Measurements from ENCODE around the gene CRK.
"Not testable (repeated sequence)": the region's sequence is repeated elsewhere in the genome, so short reads cannot be mapped to it uniquely, and the experiment has no call there.

CRK gene

GRCh38 chr17:1420163-1420562 lies 35.9 kb downstream of the CRK start:
- DNase-seq: no peak

- DNase-seq: not testable (repeated sequence)
Observed at GRCh38 chr17:1418476-1418875, 37.6 kb downstream of the CRK start.

DNA sequence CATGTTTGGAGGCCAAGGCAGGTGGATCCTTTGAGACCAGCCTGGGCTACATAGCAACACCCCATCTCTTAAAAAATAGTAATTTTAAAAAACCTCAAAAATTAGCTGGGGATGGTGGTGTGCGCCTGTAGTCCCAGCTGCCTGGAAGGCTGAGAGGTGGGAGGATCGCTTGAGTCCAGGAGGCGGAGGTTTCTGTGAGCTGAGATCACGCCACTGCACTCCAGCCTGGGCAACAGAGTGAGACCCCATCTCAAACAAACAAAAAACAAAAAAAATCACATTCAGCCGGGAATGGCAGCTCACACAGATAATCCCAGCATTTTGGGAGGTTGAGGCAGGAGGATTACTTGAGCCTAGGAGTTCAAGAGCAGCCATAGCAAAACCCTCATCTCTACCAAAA lies 39.6 kb downstream of the CRK start:
- no peak for DNase-seq

DNA sequence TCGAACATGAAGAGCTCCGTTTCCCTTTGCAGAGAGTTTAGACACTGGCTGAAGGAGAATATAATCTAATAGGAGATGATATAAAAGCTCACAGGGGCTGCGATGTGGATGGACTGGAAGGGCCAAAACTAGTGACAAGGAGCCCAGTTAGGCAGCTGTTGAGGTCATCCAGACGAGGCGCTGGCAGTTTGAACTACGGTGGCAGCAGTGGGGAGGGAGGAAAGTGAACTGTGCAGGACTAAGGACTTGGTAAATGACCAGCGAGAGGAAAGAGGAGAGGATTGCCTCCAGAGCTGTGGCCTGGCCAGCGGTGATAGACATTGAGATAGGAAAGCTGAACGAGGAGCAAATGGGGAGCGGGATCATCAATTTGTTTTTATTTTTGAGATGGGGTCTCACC lies 41.4 kb downstream of the CRK start:
- DNase-seq: no peak

DNA sequence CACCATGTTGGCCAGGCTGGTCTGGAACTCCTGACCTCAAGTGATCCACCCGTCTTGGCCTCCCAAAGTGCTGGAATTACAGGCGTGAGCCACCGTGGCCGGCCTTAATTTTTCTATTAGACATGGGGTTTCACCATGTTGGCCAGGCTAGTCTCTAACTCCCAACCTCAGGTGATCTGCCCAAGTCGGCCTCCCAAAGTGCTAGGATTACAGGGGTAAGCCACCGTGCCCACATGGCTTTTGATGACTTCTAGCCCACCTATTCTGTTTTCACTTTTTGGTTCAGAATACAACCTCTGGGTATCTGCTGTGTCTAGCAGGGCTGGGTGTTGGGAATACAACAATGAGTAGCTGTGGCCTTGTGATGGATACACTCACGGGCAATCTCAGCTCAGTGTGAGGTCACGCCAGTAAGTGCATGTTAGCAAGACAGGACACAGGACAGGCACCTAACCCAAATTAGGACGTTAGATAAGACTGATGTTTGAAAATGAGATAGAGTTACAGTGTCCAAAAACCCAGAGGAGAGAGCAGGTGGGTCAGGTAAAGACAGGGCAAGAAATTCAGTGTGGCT lies 41.9 kb downstream of the CRK start:
- DNase-seq: no peak

- DNase-seq: no peak
Observed at GRCh38 chr17:1413281-1413791, 42.7 kb downstream of the CRK start.

- no peak for DNase-seq
Observed at GRCh38 chr17:1412185-1413110, 43.6 kb downstream of the CRK start.

DNA sequence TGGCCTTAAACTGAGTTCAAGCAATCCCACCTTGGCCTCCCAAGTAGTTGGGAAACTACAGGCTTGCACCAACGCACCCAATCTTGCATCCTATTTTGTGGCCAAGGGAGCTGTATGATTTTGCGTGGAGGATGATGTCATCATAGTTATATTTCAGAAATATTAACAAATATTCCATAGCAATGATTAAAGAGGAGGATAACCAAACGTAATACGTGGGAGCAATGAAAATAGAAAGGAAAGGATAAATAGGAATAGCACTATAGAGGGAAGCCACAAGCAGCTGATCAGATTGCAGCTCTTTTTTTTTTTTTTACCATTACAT lies 53.8 kb downstream of the CRK start:
- no peak for DNase-seq

GRCh38 chr17:1399679-1400512 lies 56.1 kb downstream of the CRK start, which contains the start of gene YWHAE:
Gene YWHAE (minus strand): TSS chr17:1400222. CDS start chr17:1400110, 112 bp downstream.
- DNase-seq: peak; percentile 96

- DNase-seq: peak; percentile 36
Observed at GRCh38 chr17:1398931-1399678, 56.9 kb downstream of the CRK start.

GRCh38 chr17:1398028-1398427 lies 58.0 kb downstream of the CRK start:
- no peak for DNase-seq

- not testable (repeated sequence) for DNase-seq
Observed at GRCh38 chr17:1395876-1396665, 60.0 kb downstream of the CRK start.

DNA sequence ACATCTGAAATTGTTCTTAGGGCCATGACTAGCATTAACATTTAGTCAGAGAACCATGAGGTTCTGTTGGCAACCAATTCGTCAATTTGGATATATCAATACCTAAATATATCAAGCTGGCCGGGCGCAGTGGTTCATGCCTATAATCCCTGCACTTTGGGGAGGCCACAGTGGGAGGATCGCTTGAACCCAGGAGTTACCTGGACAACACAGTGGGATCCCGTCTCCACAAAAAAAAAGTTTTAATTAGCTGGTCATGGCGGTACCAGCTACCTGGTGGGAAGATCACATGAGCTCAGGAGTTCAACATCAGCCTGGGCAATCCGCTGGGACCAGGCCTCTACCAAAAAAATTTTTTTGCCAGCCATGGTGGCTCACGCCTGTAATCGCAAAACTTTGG lies 64.5 kb downstream of the CRK start:
- no peak for DNase-seq

DNA sequence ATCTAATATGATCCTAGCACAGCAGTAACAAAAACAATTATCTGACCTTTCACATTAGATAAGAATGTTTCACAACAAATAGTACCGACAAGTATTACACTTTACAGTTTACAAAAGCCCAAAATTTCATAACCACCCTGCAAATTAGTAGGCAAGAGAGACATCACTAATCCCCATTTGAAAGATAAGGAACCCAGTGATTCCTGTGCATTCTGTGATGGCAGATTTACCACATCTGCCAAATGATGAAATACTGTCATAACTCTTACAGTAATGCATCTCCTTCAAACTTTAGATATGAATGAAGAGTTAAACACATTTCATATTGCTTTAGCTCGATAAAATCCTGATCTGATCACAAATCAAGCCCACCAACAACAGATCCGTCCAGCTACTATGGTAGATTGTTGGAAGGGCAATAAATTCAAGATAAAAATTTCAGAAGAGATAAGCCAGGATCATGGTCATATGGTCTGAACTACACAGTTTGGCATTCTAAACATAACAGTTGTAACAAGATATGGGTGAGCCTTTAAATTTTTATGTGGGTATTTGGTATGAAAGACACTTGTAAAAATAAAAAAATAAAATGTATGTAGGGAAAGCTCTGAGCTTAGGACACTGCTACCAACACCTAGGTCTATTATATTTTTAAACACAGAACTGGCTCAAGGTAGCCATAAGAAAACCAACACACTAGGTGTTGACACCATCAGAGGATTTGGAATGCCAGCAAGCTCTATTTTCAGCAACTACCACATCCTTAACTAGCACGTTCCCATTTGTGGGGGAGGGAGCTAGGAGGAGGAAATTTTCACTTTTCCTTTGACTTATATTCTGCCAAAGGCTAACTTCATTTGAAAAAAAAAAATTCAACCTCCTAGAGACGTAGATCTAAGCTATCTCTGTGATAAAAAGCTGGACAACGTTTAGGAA lies 65.3 kb downstream of the CRK start:
- DNase-seq: no peak

- DNase-seq: not testable (repeated sequence)
Observed at GRCh38 chr17:1387490-1388227, 68.4 kb downstream of the CRK start.

DNA sequence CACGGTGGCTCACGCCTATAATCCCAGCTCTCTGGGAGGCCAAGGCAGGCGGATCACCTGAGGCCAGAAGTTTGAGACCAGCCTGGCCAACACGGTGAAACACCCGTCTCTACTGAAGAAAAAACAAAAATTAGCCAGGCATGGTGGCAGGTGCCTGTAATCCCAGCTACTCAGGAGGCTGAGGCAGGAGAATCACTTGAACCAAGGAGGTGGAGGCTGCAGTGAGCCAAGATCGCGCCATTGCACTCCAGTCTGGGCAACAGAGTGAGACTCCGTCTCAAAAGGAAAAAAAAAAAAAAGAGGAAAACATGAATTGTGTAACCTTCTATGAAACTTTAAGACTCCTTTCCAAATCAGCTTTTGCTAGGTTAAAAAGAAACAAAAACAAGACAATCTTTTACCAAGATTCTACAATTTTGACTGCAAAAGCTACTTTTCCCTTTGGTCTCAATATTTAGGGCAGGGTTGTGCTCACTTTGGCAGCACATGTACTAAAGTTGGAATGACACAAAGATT lies 69.3 kb downstream of the CRK start:
- DNase-seq: not testable (repeated sequence)

GRCh38 chr17:1386265-1386664 lies 69.8 kb downstream of the CRK start:
- no peak for DNase-seq

- DNase-seq: no peak
Observed at GRCh38 chr17:1385861-1386260, 70.2 kb downstream of the CRK start.

DNA sequence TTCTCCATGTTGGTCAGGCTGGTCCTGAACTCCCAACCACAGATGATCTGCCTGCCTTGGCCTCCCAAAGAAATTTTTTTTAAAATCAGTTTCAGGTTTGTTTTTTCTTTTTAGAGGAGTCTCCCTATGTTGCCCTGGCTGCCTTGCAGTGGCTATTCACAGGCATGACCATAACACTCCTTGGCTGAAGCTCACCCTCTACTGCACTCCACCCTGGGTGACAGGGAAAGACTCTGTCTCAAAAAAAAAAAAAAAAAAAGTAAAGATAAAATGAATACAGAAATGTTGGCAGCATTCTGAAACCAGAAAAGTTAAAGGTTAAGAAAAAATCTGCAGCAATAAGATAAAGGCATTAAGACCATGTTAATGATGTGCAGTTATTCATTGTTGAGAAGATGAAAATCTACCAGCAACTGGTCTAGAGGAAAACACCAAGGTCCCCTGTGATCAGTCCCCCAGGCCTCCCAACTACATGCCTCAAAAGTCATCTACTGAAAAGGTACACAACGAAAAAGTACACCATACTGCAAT lies 71.1 kb downstream of the CRK start:
- no peak for DNase-seq

Data from activated CD4-positive, CD25-positive, alpha-beta regulatory T cell treated with anti-CD3 and anti-CD28 coated beads, Interleukin-2, amount 50 U/mL, for 72 hours (primary cell).